GM12878 (cell line): Measurements from ENCODE around the gene SF3B6. TPM values are rescaled to one million over a fixed set of nuclear protein-coding genes. Genes with fewer than 3 reads are reported as not detected.

Experiments
- ATF7 ChIP-seq: fragments of 450-650 bp; IDR thresholded peaks from 2 replicates; pipeline ENCODE4 v1.6.1; 2016; ENCODE audit warnings: low read depth, mild to moderate bottlenecking
- BCL11A ChIP-seq: IDR thresholded peaks from 2 replicates; pipeline ENCODE4 v1.6.1; 2011; ENCODE audit warnings: low read depth, low read length
- CBX3 ChIP-seq: fragments of 200-600 bp; sonication (generic); IDR thresholded peaks from 2 replicates; pipeline ENCODE4 v1.6.1; 2016; ENCODE audit warnings: low read depth, borderline replicate concordance
- CEBPZ ChIP-seq: fragments of 150-350 bp; IDR thresholded peaks from 2 replicates; pipeline ENCODE4 v1.6.1; 2016; ENCODE audit warnings: low read depth, low read length
- CHD2 ChIP-seq: IDR thresholded peaks from 2 replicates; pipeline ENCODE4 v1.6.1; 2011; ENCODE audit warnings: low read depth, low read length, improper control_type of control experiment, borderline replicate concordance
- CREB1 ChIP-seq: IDR thresholded peaks from 2 replicates; pipeline ENCODE4 v1.6.1; 2012; ENCODE audit warnings: low read depth, mild to moderate bottlenecking, inconsistent platforms
- CREM ChIP-seq: IDR thresholded peaks from 2 replicates; pipeline ENCODE4 v1.6.1; 2014; ENCODE audit warnings: antibody characterized with exemption, low read depth
- E2F8 ChIP-seq: fragments of 450-650 bp; IDR thresholded peaks from 2 replicates; pipeline ENCODE4 v1.6.1; 2018; ENCODE audit warnings: mild to moderate bottlenecking, low read depth, moderate library complexity; ENCODE audit not compliant: partially characterized antibody
- EP300 ChIP-seq, 2 experiments: fragments of 150-350 bp in 1 of 2; IDR thresholded peaks; 2 replicates each; pipeline ENCODE4 v1.6.1; 2011 to 2012; ENCODE audit warnings: low read depth in 2 of 2, low read length in 2 of 2, borderline replicate concordance in 1 of 2, improper control_type of control experiment in 1 of 2, inconsistent platforms in 1 of 2; ENCODE audit not compliant: control insufficient read depth in 1 of 2
- HCFC1 ChIP-seq: fragments of 150-350 bp; IDR thresholded peaks from 2 replicates; pipeline ENCODE4 v1.6.1; 2014; ENCODE audit warnings: low read length
- IRF3 ChIP-seq: fragments of 450-650 bp; IDR thresholded peaks from 2 replicates; pipeline ENCODE4 v1.6.1; 2014; ENCODE audit warnings: mild to moderate bottlenecking
- NFYA ChIP-seq: IDR thresholded peaks from 2 replicates; pipeline ENCODE4 v1.6.1; 2011; ENCODE audit warnings: low read depth, mild to moderate bottlenecking, low read length, improper control_type of control experiment, borderline replicate concordance
- PML ChIP-seq: IDR thresholded peaks from 2 replicates; pipeline ENCODE4 v1.6.1; 2012; ENCODE audit warnings: low read length, inconsistent platforms
- POLR2AphosphoS5 ChIP-seq: IDR thresholded peaks from 2 replicates; pipeline ENCODE4 v1.6.1; 2011; ENCODE audit warnings: mild to moderate bottlenecking, low read length, inconsistent platforms
- SP1 ChIP-seq: IDR thresholded peaks from one replicate; pipeline ENCODE4 v1.6.1; 2011; ENCODE audit warnings: low read depth, low read length
- TAF1 ChIP-seq: IDR thresholded peaks from 2 replicates; pipeline ENCODE4 v1.6.1; 2011; ENCODE audit warnings: mild to moderate bottlenecking, low read depth, low read length, borderline replicate concordance
- TARDBP ChIP-seq: IDR thresholded peaks from 2 replicates; pipeline ENCODE4 v1.6.1; 2016; ENCODE audit warnings: borderline replicate concordance
- TCF12 ChIP-seq: IDR thresholded peaks from 2 replicates; pipeline ENCODE4 v1.6.1; 2011; ENCODE audit warnings: low read depth, mild to moderate bottlenecking, low read length
- YY1 ChIP-seq: IDR thresholded peaks from 2 replicates; pipeline ENCODE4 v1.6.1; 2011; ENCODE audit warnings: low read depth, mild to moderate bottlenecking, low read length
- ZNF622 ChIP-seq: fragments of 450-650 bp; IDR thresholded peaks from 2 replicates; pipeline ENCODE4 v1.6.1; 2017; ENCODE audit warnings: mild to moderate bottlenecking, inconsistent platforms
- polyA plus RNA-seq, 11 experiments: library from polyadenylated mRNA; depleted of rRNA in 4 of 11; unstranded in 6 of 11; stranded (reverse) in 5 of 11; fragments of >200 nt; fragmentation: Nextera tagmentation in 4 of 11; fragmentation: Illumina TruSeq in 1 of 11; extraction: Ambion mirVana in 4 of 11; extraction: Trizol in 1 of 11; gene quantifications; 1 replicate in 1 of 11; 2 replicates in 10 of 11; pipeline versions ENCODE4 v1.2.1 to v1.2.3, GENCODE V29; 2011 to 2016; ENCODE audit warnings: inconsistent platforms in 2 of 11, missing spikeins in 2 of 11, low read depth in 1 of 11
- total RNA-seq, 4 experiments: library from RNA; depleted of rRNA in 3 of 4; stranded (reverse); fragments of >200 nt in 3 of 4; fragmentation: Illumina TruSeq in 1 of 4; extraction: Trizol in 1 of 4; gene quantifications; 2 replicates each; pipeline versions ENCODE4 v1.2.1 to v1.2.3, GENCODE V29; 2013 to 2021

Gene SF3B6
- total and polyA plus RNA-seq, 10 of the 15 experiments (the other 5 are each of a cell fraction or from before 2014, with no cell fraction given): 118 to 584 (median 270) TPM

- peak; percentile 90 for TF ChIP-seq IRF3
- peak; percentile 93 for TF ChIP-seq NFYA
- TF ChIP-seq ATF7: peak; percentile 59
- TF ChIP-seq EP300 (IDR thresholded peaks at IDR 0.05; ENCODE audit: borderline replicate concordance in 1 of 2, control insufficient read depth in 1 of 2, low read depth in 2 of 2, low read length in 2 of 2): no peak
- TF ChIP-seq E2F8: no peak
- TF ChIP-seq HCFC1: peak; percentile 90
- TF ChIP-seq TARDBP: 0 out of 2 replicates have a peak, but pooled peaks have one; percentile 36
- TF ChIP-seq CHD2: peak; percentile 92
- no peak for TF ChIP-seq BCL11A
- peak; percentile 78 for TF ChIP-seq CEBPZ
- peak; percentile 60; the same call in 1 of the 2 replicates for TF ChIP-seq CREM
- no peak for TF ChIP-seq CBX3
- TF ChIP-seq TAF1: peak; percentile 93
- TF ChIP-seq SP1: peak; percentile 97
- TF ChIP-seq YY1: peak; percentile 58; the same call in 1 of the 2 replicates
- peak; percentile 73; the same call in 1 of the 2 replicates for TF ChIP-seq CREB1
- TF ChIP-seq ZNF622: no peak
- TF ChIP-seq TCF12: 0 out of 2 replicates have a peak, but pooled peaks have one; percentile 3
- TF ChIP-seq PML: 0 out of 2 replicates have a peak, but pooled peaks have one; percentile 49
- TF ChIP-seq POLR2AphosphoS5: peak; percentile 93
Measured at GRCh38 chr2:24046930-24047702, 29.0 kb downstream of the SF3B6 start, which contains the start of gene WDCP (continued).
